OCI-LY3 (cell line): ENCODE data around the gene LNX1.

Experiments used
- EZH2phosphoT487 ChIP-seq: fragments of 200-600 bp; shearing (Covaris generic); IDR thresholded peaks from 2 replicates; pipeline ENCODE4 v1.6.1; 2018; ENCODE audit warnings: antibody characterized with exemption, mixed run types, low read depth
- TF ChIP-seq, protein P1 (sequence below): fragments of 200-600, 300-600 bp; sonication (generic); IDR thresholded peaks from 2 replicates; pipeline ENCODE4 v1.5.1; 2014; ENCODE audit warnings: antibody characterized with exemption, low read length, low read depth

DNA sequence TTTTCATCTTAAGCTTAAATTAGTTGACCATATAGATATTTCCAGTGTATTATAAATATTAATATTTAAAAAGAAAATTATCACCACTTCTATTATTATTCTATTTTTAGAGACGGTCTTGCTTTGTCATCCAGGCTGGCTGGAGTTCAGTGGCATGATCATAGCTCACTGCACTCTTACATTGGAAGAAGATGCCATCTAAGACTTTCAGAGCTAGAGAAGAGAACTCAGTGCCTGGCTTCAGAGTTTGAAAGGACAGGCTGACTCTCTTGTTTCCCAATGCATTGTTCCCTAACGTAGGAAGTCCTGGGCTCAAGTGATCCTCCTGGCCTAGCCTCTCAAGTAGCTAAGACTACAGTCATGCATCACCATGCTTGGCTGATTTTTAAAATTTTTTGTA, 137.9 kb downstream of the LNX1 start:
- TF ChIP-seq, protein P1, sequence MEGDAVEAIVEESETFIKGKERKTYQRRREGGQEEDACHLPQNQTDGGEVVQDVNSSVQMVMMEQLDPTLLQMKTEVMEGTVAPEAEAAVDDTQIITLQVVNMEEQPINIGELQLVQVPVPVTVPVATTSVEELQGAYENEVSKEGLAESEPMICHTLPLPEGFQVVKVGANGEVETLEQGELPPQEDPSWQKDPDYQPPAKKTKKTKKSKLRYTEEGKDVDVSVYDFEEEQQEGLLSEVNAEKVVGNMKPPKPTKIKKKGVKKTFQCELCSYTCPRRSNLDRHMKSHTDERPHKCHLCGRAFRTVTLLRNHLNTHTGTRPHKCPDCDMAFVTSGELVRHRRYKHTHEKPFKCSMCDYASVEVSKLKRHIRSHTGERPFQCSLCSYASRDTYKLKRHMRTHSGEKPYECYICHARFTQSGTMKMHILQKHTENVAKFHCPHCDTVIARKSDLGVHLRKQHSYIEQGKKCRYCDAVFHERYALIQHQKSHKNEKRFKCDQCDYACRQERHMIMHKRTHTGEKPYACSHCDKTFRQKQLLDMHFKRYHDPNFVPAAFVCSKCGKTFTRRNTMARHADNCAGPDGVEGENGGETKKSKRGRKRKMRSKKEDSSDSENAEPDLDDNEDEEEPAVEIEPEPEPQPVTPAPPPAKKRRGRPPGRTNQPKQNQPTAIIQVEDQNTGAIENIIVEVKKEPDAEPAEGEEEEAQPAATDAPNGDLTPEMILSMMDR: no peak
- no peak for TF ChIP-seq EZH2phosphoT487
